Measurements from ENCODE around the gene PHF20.

Gene PHF20

DNA sequence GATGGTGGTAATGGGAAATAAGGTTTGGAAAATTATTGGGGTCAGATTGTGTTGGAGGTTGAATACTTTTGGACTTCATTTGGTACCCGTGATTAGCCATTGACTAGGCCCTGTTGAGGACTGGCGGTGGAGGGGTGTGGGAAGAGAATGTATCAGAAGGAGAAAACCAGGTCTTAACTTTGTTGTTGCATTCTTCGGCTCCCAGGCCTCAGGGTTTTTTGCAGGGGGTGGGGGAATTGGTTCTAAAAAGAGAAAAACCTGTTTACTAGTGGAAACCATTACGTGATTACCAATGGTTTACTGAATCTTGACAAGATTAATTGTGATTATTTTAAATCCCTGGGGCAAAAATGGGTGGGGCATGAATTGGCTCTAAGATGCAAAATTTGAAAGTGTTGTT, 85.1 kb downstream of the PHF20 start:
- no peak overlapping the region for H3K27ac ChIP-seq
- TF ChIP-seq, protein P1, sequence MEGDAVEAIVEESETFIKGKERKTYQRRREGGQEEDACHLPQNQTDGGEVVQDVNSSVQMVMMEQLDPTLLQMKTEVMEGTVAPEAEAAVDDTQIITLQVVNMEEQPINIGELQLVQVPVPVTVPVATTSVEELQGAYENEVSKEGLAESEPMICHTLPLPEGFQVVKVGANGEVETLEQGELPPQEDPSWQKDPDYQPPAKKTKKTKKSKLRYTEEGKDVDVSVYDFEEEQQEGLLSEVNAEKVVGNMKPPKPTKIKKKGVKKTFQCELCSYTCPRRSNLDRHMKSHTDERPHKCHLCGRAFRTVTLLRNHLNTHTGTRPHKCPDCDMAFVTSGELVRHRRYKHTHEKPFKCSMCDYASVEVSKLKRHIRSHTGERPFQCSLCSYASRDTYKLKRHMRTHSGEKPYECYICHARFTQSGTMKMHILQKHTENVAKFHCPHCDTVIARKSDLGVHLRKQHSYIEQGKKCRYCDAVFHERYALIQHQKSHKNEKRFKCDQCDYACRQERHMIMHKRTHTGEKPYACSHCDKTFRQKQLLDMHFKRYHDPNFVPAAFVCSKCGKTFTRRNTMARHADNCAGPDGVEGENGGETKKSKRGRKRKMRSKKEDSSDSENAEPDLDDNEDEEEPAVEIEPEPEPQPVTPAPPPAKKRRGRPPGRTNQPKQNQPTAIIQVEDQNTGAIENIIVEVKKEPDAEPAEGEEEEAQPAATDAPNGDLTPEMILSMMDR (conservative IDR thresholded peaks at IDR 0.05): no peak

DNA sequence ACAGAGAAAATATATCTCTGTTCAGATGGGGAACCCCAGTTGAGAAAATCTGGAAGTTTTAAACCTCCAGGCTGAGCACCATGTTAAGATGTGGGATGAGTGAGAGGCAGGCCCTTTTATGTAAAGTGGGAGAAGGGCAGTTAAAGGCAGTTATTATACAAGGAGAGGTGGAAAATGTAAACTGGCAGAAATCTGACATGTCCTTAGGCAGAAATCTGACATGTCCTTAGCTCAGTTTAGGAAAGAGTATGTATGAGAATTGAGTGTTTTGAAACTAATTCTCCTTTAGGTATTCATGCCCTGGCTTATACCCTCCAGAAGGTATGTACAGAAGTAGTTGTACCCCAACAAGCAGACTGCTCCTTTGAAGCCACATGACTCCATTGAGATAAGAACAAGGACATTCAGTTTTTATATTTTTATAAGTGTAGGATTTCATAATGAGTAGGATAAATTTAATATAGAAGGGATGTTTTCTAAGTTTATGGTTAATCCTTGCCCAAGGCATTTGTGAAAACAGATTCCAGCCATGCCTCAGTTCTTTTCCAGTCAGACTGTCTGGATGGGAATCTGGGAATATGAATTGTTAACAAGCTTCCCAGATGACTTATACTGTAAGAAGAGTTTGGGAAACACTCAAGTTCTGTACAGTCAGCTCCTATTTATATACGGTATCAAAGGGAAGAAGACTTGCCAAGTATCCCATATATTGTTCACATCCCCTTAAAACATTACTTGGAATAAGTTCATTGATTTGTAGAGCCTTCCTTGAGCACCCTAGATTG, 94.8 kb downstream of the PHF20 start:
- H3K27ac ChIP-seq: no peak overlapping the region
- TF ChIP-seq, protein P1 (conservative IDR thresholded peaks at IDR 0.05): no peak

DNA sequence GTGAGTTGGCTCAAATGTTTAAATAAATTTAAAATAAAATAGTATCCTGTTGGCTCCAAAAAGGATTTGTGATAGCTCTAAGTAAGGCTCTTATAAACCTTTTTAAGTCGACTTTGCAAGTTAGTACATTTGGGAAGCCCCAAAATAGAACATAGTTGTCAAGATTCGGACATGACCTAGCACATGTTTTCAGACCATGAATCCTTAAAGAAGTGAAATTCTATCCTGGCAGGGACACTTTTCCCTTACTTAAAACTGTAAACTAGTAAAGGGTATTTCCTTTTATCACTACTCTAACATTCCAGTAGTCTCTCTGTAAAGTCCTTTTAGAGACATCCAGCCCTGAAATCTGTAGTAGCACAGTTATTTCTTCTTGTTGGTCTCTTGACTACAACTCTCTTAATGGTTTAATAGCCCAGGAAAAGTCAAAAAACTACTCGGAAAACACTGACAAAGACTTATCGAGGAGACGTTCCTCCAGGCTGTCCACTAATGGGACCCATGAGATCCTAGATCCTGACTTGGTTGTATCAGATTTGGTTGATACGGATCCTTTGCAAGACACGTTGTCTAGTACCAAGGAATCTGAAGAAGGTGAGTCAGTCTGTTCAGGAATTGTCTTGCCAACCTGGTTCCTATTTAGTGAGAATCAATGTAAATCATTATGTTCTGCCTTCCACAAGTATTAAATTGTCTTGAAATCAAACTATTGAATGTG, 98.9 kb downstream of the PHF20 start:
- H3K27ac ChIP-seq: peak overlapping the region; percentile 60

DNA sequence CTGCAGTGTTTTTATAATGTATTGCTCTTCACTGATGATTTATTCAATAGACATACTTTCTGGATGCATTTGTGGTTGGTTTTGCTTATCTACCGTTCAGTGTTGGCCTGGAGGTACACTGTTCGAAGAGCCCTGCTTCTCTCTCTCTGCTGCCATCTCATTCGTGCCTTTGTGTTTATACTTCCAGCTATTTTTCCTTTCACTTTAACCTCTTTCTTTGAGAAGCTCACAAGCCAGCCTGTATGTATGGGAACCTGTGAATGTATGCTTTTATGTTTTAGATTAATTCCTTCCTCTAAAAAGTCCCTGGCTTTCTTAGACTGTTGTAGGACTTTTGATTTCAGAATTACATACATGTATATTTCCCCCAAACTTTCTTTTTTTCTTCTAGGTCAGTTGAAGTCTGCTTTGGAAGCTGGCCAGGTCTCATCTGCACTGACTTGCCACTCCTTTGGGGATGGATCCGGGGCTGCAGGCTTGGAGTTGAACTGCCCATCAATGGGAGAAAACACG, 99.5 kb downstream of the PHF20 start:
- H3K27ac ChIP-seq: peak overlapping the region; percentile 60
- TF ChIP-seq, protein P1 (conservative IDR thresholded peaks at IDR 0.05): no peak

More for the DNA sequence above, 98.9 kb downstream of the PHF20 start:
- TF ChIP-seq, protein P1 (conservative IDR thresholded peaks at IDR 0.05): no peak

DNA sequence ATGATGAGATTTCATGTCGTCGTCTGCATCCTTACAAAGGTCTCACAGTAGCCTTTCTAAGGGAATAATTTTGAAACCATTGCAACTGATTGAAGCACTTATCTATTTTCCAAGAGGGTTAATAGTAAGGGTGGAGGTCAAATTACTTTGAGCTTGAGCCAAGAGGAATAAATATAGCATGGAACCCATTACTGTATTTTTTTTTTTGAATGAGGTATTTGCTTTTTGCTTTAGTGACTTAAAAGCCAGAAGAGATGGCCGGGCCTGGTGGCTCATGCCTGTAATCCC, 104.2 kb downstream of the PHF20 start:
- TF ChIP-seq, protein P1 (conservative IDR thresholded peaks at IDR 0.05): no peak
- no peak overlapping the region for H3K27ac ChIP-seq

DNA sequence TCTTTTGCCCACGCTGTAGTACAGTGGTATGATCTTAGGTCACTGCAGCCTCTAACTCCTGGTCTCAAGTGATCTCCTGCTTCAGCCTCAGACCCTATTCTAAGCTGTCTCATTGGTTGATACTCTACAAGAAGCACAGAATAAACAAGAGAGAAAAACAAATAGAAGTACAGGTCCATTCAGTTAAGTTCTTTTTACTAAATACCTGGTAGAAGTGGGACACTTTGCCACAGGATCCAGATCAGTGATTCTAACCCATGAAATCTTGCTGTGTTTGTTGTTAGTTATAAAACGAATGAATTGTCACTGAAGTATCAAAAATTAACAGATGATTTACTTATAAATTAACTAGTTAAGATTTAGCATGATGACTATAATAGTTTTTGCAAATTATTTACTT, 105.8 kb downstream of the PHF20 start:
- H3K27ac ChIP-seq: no peak overlapping the region
- TF ChIP-seq, protein P1 (conservative IDR thresholded peaks at IDR 0.05): no peak

DNA sequence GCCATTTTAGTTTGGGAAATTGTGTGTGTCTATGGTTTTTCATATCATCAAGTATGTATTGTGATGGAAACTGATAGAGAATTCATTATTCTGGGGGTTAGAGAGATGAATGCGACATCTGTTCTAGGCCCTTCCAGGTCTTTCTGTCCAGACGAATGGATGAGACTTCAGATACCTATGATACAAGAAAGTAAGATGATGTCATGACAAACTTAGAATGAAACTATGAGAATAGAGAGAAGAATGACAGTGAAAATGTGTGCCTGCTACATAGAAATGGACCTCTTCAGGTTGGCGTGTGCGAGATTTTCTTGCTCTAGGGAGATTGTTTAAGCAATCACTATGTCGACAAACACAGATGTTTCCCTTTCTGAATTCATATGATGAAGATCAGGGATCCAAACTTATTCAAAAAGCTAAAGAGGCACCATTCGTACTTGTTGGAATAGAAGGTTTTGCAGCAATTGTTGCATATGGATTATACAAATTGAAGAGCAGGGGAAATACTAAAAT, 106.4 kb downstream of the PHF20 start:
- TF ChIP-seq, protein P1 (conservative IDR thresholded peaks at IDR 0.05): no peak
- H3K27ac ChIP-seq: no peak overlapping the region
